ENCODE measurements around the gene STK38. TPM values are rescaled to one million over a fixed set of nuclear protein-coding genes. Genes with fewer than 3 reads are reported as not detected.

STK38 gene
- total RNA-seq, 1 experiment from 2014 or later: 44.7 TPM

DNA sequence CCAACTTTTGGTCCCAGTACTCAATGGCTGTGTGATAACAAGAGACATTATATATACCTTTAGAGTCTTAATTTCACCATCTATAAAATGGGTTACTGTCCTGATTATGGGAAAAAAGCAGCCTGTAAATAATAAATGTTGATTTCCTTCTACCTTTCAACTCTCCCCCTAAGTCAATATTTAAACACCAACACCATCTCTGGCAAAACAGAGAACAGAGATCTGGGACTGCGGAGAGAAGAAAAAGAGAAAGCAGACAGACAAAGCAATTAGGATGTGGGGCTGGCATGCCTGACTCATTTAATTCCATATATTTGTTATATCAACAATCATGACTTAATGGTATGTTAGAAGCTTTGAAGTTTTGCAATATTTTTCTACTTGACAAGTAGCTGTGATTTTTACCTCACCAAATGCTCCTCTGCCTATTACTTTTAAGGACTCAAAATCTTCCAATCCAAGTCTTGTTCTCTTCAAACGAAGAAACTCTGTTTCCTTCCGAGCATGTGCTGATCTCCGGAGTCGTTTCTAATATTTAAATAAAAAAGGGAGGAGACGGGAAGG lies 23.3 kb downstream of the STK38 start:
- H3K36me3 ChIP-seq (ENCODE audit: control insufficient read depth, insufficient read depth, low read length): peaks cover 21% of the 10 kb centered on the region
- DNase-seq (ENCODE audit: low read depth, low spot score): no peak
- no peak for TF ChIP-seq TCF7L2 (IDR thresholded peaks at IDR 0.05; ENCODE audit: low read depth, low read length)
- no peak for TF ChIP-seq POLR2AphosphoS5 (IDR thresholded peaks at IDR 0.05; ENCODE audit: low read depth, low read length)
- TF ChIP-seq, protein P1, sequence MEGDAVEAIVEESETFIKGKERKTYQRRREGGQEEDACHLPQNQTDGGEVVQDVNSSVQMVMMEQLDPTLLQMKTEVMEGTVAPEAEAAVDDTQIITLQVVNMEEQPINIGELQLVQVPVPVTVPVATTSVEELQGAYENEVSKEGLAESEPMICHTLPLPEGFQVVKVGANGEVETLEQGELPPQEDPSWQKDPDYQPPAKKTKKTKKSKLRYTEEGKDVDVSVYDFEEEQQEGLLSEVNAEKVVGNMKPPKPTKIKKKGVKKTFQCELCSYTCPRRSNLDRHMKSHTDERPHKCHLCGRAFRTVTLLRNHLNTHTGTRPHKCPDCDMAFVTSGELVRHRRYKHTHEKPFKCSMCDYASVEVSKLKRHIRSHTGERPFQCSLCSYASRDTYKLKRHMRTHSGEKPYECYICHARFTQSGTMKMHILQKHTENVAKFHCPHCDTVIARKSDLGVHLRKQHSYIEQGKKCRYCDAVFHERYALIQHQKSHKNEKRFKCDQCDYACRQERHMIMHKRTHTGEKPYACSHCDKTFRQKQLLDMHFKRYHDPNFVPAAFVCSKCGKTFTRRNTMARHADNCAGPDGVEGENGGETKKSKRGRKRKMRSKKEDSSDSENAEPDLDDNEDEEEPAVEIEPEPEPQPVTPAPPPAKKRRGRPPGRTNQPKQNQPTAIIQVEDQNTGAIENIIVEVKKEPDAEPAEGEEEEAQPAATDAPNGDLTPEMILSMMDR (IDR thresholded peaks at IDR 0.05): no peak
- no peak for TF ChIP-seq SIN3A (IDR thresholded peaks at IDR 0.05; ENCODE audit: borderline replicate concordance, insufficient read depth, low read depth, low read length)
- TF ChIP-seq, protein P2, sequence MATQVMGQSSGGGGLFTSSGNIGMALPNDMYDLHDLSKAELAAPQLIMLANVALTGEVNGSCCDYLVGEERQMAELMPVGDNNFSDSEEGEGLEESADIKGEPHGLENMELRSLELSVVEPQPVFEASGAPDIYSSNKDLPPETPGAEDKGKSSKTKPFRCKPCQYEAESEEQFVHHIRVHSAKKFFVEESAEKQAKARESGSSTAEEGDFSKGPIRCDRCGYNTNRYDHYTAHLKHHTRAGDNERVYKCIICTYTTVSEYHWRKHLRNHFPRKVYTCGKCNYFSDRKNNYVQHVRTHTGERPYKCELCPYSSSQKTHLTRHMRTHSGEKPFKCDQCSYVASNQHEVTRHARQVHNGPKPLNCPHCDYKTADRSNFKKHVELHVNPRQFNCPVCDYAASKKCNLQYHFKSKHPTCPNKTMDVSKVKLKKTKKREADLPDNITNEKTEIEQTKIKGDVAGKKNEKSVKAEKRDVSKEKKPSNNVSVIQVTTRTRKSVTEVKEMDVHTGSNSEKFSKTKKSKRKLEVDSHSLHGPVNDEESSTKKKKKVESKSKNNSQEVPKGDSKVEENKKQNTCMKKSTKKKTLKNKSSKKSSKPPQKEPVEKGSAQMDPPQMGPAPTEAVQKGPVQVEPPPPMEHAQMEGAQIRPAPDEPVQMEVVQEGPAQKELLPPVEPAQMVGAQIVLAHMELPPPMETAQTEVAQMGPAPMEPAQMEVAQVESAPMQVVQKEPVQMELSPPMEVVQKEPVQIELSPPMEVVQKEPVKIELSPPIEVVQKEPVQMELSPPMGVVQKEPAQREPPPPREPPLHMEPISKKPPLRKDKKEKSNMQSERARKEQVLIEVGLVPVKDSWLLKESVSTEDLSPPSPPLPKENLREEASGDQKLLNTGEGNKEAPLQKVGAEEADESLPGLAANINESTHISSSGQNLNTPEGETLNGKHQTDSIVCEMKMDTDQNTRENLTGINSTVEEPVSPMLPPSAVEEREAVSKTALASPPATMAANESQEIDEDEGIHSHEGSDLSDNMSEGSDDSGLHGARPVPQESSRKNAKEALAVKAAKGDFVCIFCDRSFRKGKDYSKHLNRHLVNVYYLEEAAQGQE (IDR thresholded peaks at IDR 0.05; ENCODE audit: insufficient read depth in 1 of 2, low read depth in 2 of 2, low read length in 1 of 2): no peak
- in situ Hi-C loops (cut with HindIII; ENCODE audit: low pct_unique_long_range_greater_than_20kb, low sequenced_read_pairs) (no loop called here), intact Hi-C loops (cut with micrococcal nuclease; ENCODE audit: unreplicated experiment) (no loop called here)
- no peak for ATAC-seq
- no peaks in the 10 kb centered on the region for H3K4me1 ChIP-seq (ENCODE audit: control insufficient read depth, insufficient read depth, low read length)
- no peak overlapping the region for H3K4me3 ChIP-seq (ENCODE audit: low read depth in 2 of 2, low read length in 2 of 2)
- ChIA-PET CTCF (no interaction called here), POLR2A (interaction anchor here (0.7 kb wide), 1 partner anchor 8 kb away, joined by 10 read pairs; no protein-coding TSS in a partner anchor)
- no peak overlapping the region for H3K27ac ChIP-seq (ENCODE audit: low read length)
- BruUV-seq (replicated peaks): no TSS peak
- no peaks in the 10 kb centered on the region for H3K9me3 ChIP-seq (ENCODE audit: control insufficient read depth, insufficient read depth, low read depth, low read length)
- H3K27me3 ChIP-seq (ENCODE audit: control insufficient read depth, insufficient read depth, low read length): no peaks in the 10 kb centered on the region

DNA sequence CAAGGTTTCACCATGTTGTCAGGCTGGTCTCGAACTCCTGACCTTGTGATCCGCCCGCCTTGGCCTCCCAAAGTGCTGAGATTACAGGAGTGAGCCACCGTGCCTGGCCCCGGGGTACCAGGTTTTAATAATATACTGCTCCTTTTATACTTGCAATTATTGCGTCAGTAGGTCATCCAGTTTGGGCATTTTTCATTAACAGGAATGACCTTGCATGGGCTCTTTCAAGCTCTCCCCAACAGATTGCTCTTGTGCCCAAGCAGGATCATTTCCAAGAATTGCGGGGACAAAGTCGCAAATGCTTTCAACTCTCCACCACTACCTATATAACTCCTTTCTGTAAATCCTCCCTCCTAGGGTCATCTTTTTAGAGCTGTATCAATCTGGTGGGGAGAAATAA lies 23.8 kb downstream of the STK38 start:
- intact Hi-C loops (cut with micrococcal nuclease; ENCODE audit: unreplicated experiment): no loop called here
- BruUV-seq (replicated peaks): no TSS peak
- Histone ChIP-seq H3K27me3 (ENCODE audit: control insufficient read depth, insufficient read depth, low read length) (no peaks in the 10 kb centered on the region), H3K36me3 (ENCODE audit: control insufficient read depth, insufficient read depth, low read length) (peaks cover 21% of the 10 kb centered on the region), H3K9me3 (ENCODE audit: control insufficient read depth, insufficient read depth, low read depth, low read length) (no peaks in the 10 kb centered on the region), H3K4me1 (ENCODE audit: control insufficient read depth, insufficient read depth, low read length) (no peaks in the 10 kb centered on the region), H3K27ac (ENCODE audit: low read length) (no peak overlapping the region), H3K4me3 (ENCODE audit: low read depth in 2 of 2, low read length in 2 of 2) (no peak overlapping the region)
- TF ChIP-seq TCF7L2 (IDR thresholded peaks at IDR 0.05; ENCODE audit: low read depth, low read length) (no peak), POLR2AphosphoS5 (IDR thresholded peaks at IDR 0.05; ENCODE audit: low read depth, low read length) (no peak), SIN3A (IDR thresholded peaks at IDR 0.05; ENCODE audit: borderline replicate concordance, insufficient read depth, low read depth, low read length) (no peak)
- TF ChIP-seq, protein P2 (IDR thresholded peaks at IDR 0.05; ENCODE audit: insufficient read depth in 1 of 2, low read depth in 2 of 2, low read length in 1 of 2): no peak
- TF ChIP-seq, protein P1 (IDR thresholded peaks at IDR 0.05): no peak
- DNase-seq (ENCODE audit: low read depth, low spot score) (no peak), ATAC-seq (no peak)
- POLR2A ChIA-PET: no interaction called here
- CTCF ChIA-PET: no interaction called here
- in situ Hi-C loops (cut with HindIII; ENCODE audit: low pct_unique_long_range_greater_than_20kb, low sequenced_read_pairs): no loop called here
